Right ventricle myocardium superior (tissue), 1 donor: ENCODE data around the gene NKAIN2. TPM values are rescaled to one million over a fixed set of nuclear protein-coding genes. Genes with fewer than 3 reads are reported as not detected.
"Not testable (repeated sequence)": the region's sequence is repeated elsewhere in the genome, so short reads cannot be mapped to it uniquely, and the experiment has no call there.

Source experiments
- ATAC-seq: fragments of 200-7000 bp; cut with Tn5 transposase; one replicate; pipeline ENCODE4 v1.9.1; 2020; ENCODE audit warnings: mild to moderate bottlenecking; ENCODE audit not compliant: poor library complexity
- DNase-seq: peaks from one replicate; pipeline ENCODE4 v3.0.0-alpha.2; 2020
- intact Hi-C: fragments of 100-400 bp; cut with DNase I; formaldehyde crosslinking; loops from one replicate; pipeline ENCODE4 v1.11.2; 2022
- total RNA-seq: library from RNA; stranded (reverse); fragmentation: NEBNext Ultra II Directional; extraction: Animal tissue kit (Norgen Biotek cat#: 25700); gene quantifications from one replicate; pipeline ENCODE4 v1.2.1, GENCODE V29; 2021
- donor health status: DM: no; HTN: yes; CAD: no; lungs with severe emphysema.

NKAIN2 gene
- total RNA-seq, 1 donor from 2014 or later: 0.22 TPM

DNA sequence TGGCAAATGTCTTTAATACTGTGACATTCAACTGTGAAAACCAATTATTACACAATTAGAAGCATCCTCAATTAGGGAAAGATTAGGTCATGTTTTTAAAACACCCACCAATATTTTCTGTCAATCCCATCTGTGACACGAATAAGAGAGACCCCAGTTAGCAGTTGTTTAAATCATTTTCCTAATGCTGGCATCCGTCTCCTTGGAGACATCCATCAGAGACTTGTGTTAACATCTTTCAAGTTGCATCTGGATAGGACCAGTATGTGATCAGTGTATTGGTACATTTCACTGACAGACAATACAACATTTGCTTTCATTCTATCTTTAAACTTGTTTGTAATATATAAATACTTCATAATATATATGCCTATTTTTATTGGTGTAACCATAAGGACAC lies 737.9 kb downstream of the NKAIN2 start:
- intact Hi-C loops: no loop called here
- ATAC-seq (no peak), DNase-seq (no peak)

DNA sequence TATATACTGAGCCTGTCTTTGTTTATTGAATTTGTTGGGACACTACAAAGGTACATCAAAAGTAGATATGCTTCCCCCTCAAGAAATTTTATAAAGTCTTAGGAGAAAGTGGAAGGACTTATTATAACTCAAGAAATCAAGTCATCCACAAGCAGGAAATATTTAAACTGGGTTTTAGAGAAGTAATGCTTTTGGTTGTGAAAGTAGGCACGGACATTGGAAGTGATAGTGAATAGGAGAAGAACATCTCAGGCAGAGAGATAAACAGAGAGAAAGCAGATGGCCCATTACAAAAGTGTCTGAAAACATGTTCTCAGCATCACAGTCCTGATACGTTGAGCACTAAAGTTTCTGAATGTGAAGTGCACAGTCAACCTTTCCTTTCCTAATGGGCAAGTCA lies 742.9 kb downstream of the NKAIN2 start:
- intact Hi-C loops: no loop called here
- no peak for DNase-seq
- no peak for ATAC-seq

DNA sequence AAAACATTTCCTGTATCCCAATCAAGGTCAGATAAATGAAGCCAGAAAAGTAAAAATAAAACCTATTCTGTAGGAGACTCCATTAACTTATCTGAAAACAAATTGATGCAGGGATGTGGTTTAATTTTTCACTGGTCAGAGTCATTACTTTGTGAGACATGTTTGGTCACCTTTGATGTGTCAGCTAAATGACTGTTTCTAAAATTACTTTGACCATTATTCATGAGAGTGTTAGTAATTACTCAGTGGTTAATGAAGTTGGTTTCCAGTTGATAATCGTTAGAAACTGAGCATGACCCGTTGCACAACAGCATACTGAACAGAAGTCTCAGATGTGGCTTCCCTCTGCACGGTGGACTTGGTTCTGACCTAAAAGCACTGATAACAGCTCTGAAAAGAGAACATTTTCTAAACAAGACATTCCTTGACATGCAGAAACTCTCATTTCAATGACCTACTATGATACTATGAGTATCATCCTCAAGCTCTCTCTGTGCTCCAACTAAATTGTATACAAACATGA lies 748.1 kb downstream of the NKAIN2 start:
- ATAC-seq (no peak), DNase-seq (no peak)
- intact Hi-C loops: no loop called here

DNA sequence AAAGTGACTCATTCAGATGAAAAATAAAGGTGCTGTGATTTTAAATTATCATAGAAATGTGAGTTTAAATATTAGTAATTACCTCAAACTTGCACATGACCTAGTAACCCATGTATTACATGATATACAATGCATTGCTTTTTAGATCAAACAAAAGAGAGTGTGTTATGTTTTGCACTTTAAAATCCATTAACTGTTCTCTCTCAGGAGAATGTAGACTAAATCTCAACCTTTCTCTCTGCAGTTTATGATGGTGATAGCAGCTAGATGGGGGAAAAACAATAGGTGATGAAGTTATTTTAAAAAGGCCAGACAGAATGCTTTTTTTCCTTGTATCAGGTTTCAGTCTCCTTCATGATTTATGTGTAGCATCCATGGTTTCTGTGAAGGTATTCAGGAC lies 754.2 kb downstream of the NKAIN2 start:
- ATAC-seq: no peak
- intact Hi-C loops: no loop called here
- no peak for DNase-seq

DNA sequence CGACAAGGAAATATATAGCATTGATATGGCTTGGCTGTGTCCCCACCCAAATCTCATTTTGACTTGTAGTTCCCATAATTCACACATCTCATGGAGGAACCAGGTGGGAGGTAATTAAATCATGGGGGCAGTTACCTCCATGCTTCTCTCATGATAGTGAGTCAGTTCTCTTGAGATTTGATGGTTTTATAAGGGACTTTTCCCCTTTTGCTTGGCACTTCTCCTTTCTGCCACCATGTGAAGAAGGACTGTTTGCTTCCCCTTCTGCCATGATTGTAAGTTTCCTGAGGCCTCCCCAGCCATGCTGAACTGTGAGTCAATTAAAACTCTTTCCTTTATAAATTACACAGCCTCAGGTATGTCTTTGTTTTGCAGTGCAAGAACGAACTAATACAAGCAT lies 756.4 kb downstream of the NKAIN2 start:
- DNase-seq, ATAC-seq, intact Hi-C loops: not testable (repeated sequence)

- ATAC-seq: no peak
- no peak for DNase-seq
- intact Hi-C loops: no loop called here
Observed at GRCh38 chr6:124560873-124561567, 757.4 kb downstream of the NKAIN2 start.

GRCh38 chr6:124561635-124562130 lies 758.0 kb downstream of the NKAIN2 start:
- intact Hi-C loops: no loop called here
- ATAC-seq (no peak), DNase-seq (no peak)

DNA sequence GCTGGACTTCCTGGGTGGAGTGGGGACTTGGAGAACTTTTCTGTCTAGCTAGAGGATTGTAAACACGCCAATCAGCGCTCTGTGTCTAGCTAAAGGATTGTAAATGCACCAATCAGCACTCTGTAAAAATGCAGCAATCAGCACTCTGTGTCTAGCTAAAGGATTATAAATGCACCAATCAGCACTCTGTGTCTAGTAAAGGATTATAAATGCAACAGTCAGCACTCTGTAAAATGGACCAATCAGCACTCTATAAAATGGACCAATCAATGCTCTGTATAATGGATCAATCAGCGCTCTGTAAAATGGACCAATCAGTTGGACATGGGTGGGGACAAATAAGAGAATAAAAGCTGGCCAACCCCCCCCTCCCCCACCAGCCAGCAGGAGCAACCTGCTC lies 760.5 kb downstream of the NKAIN2 start:
- ATAC-seq, intact Hi-C loops, DNase-seq: not testable (repeated sequence)

GRCh38 chr6:124567401-124567800 lies 763.7 kb downstream of the NKAIN2 start:
- ATAC-seq (no peak), DNase-seq (no peak)
- intact Hi-C loops: no loop called here

DNA sequence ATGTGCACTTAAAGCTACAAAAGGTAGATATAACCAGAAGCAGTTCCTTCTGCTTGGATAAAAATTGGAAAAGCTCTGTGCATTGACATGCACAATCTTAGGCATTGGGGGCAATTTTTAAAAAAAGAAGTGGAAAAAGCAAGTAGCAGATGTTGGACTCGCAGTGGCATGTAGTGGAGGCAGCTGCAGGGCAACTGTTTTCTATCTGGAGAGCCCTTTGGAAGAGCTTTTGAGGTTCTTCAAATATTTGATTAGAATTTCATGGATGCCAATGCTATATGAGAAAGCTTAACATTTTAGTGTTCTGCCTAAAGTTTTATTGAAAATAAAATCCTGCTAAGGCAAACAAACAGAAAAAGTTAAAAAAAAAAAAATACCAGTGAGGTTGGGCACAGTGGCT lies 770.3 kb downstream of the NKAIN2 start:
- intact Hi-C loops: no loop called here
- DNase-seq (no peak), ATAC-seq (no peak)

DNA sequence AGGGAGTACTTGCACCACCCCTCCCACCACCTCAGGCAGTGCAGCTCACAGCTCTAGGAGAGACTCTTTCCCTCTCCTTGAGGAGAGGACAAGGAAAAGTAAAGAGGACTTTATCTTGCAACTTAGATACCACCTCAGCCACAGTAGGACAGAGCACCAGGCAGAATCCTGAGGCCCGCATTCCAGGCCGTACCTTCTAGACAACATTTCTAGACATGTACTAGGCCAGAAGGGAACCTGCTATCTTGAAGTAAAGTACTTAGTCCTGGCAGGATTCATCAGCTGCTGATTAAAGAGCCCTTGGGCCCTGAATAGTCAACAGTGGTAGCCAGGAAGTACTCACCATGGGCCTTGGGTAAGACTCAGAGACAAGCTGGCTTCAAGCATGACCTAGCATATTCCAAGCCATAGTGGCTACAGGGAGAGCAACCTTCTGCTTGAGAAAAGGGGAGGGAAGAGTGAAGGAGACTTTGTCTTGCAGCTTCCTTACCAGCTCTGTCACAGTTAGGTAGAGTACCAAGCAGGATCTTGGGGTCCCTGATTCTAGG lies 774.1 kb downstream of the NKAIN2 start:
- intact Hi-C loops: no loop called here
- ATAC-seq (no peak), DNase-seq (no peak)

DNA sequence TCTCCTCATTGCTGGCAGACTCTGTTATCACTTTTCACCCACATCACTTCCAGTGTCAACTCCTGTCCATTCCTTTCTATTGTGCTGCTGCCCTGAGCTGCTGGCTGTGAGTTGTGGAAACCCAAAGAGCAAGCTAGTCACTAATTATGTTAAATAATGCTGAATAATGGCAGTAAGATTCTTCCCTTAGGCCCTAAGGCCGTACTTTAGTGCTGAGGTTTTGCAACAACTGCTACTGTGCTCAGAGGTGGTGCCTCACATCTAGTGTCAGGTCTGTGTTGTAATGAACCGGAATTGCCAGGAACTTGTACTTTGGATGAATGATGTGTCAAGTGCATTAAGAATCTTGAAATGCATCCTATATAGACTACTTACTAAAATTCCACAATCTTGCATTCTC lies 786.3 kb downstream of the NKAIN2 start:
- DNase-seq (no peak), ATAC-seq (no peak)
- intact Hi-C loops: no loop called here

DNA sequence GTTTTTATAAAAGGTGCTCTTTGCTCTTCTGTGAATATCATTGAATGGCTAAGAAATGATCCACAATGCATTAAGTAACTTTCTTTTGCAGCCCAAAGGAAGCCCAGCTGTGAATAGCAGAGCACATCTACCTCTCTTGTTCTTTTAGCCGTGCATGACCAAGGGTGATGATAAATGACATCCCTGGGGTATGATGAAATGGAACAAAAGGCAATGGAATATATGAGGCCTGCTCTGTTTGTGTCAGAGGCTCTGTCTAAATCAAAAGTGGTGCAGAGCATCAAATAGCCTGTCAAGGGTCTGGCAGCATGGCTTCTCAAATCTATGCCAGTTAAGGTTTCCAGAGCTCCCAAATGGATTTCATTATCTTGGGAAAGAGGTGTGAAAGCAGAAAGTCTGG lies 796.0 kb downstream of the NKAIN2 start:
- no peak for ATAC-seq

GRCh38 chr6:124604719-124605118 lies 801.1 kb downstream of the NKAIN2 start:
- DNase-seq (no peak), ATAC-seq (no peak)
- intact Hi-C loops: no loop called here

More for the DNA sequence above, 796.0 kb downstream of the NKAIN2 start:
- no peak for DNase-seq
- intact Hi-C loops: no loop called here

- intact Hi-C loops: no loop called here
- DNase-seq (no peak), ATAC-seq (no peak)
Observed at GRCh38 chr6:124607119-124607627, 803.5 kb downstream of the NKAIN2 start.

DNA sequence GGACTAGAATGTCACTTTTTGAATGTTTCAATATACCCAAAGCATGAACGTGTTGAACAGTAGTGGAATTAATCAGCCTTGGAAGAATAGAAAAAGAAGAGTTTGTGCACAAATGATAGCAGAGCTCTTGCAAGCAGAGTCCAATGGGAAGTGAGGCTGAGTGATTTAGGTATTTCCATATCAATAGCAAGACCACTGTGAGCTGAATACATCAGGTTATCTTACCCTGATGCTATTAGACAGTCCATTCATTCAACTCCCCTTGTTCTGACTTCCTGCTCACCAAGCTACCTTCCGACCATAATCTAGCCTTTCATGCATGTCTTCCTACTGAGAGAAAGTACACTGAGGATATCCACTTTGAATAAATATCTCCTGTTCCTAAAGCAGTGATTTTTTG lies 809.4 kb downstream of the NKAIN2 start:
- intact Hi-C loops: no loop called here
- ATAC-seq (no peak), DNase-seq (no peak)

GRCh38 chr6:124622351-124622750 lies 818.7 kb downstream of the NKAIN2 start:
- ATAC-seq (no peak), DNase-seq (no peak)
- intact Hi-C loops: no loop called here

DNA sequence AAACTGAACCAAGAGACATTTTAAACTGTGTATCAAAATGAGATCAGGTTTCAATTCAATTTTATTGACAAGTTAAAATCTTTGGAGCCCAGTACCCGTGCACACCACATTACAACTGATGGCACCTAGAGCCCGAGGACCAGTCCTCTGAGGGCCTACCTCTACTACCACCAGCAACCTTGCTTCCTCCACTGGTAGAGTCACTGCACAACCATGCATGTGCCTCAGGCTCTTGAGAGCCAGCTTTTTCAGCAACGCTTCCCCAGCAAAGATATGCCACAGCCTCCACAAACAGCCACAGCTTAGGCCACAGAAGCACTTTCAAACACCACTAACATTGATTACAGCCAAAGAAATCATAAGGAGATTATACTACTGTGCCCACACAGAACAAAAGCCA lies 830.0 kb downstream of the NKAIN2 start:
- intact Hi-C loops: no loop called here
- no peak for DNase-seq
- ATAC-seq: no peak

- no peak for DNase-seq
- ATAC-seq: no peak
- intact Hi-C loops: no loop called here
Observed at GRCh38 chr6:124640432-124640831, 836.8 kb downstream of the NKAIN2 start.

DNA sequence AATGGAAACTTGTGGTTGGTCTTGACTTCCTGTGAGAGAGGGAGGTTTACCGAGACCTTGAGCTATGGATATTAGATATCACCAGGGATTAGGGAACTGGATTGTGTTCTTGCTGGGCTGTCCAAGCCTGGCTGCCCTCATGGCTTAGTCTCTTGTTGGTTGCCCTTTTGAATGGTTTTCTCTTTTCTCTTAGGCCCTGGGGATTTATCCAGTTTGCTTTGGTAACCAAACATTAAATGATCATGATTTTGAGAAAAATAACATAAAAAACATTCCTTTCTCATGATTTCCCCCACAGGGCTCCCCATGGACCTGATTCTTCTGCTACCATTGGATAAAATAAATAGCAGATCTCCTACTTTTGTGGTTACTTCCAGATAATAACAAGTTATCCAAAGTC lies 852.2 kb downstream of the NKAIN2 start:
- ATAC-seq (no peak), DNase-seq (no peak)
- intact Hi-C loops: no loop called here
